NCI-H524 (cell line): ENCODE data around the gene TNFRSF12A.

Source experiments
- DNase-seq, 2 experiments: peaks; one replicate each; lab custom pipeline; 2025; lab: John Stamatoyannopoulos, UW

TNFRSF12A gene

GRCh38 chr16:3026609-3027488 is 6.7 kb downstream of the TNFRSF12A start:
- no peak for DNase-seq

GRCh38 chr16:3027489-3027795 is 7.3 kb downstream of the TNFRSF12A start:
- DNase-seq: no peak

GRCh38 chr16:3027983-3028715 is 8.0 kb downstream of the TNFRSF12A start:
- peak; percentile 86 to 93 for DNase-seq

- DNase-seq: peak in 1 of 2 experiments; percentile 59
Measured at GRCh38 chr16:3028716-3029319, 8.7 kb downstream of the TNFRSF12A start.

GRCh38 chr16:3029491-3030221 is 9.5 kb downstream of the TNFRSF12A start:
- DNase-seq: no peak

- no peak for DNase-seq
Measured at GRCh38 chr16:3030222-3031212, 10.3 kb downstream of the TNFRSF12A start.

GRCh38 chr16:3032624-3033023 is 12.5 kb downstream of the TNFRSF12A start:
- no peak for DNase-seq

GRCh38 chr16:3035289-3035971 is 15.3 kb downstream of the TNFRSF12A start:
- DNase-seq: no peak

GRCh38 chr16:3035972-3036725 is 16.0 kb downstream of the TNFRSF12A start:
- no peak for DNase-seq

- DNase-seq: no peak
Measured at GRCh38 chr16:3036726-3037315, 16.7 kb downstream of the TNFRSF12A start, which contains the start of gene BICDL2. Gene BICDL2 (minus strand): TSS chr16:3036944. CDS start chr16:3035496, 1,448 bp downstream.

GRCh38 chr16:3038256-3038655 is 18.1 kb downstream of the TNFRSF12A start:
- DNase-seq: peak in 1 of 2 experiments; percentile 65

GRCh38 chr16:3038896-3039295 is 18.7 kb downstream of the TNFRSF12A start:
- peak in 1 of 2 experiments; percentile 30 for DNase-seq

GRCh38 chr16:3042376-3042775 is 22.2 kb downstream of the TNFRSF12A start:
- DNase-seq: no peak

GRCh38 chr16:3044708-3045107 is 24.5 kb downstream of the TNFRSF12A start:
- DNase-seq: no peak

GRCh38 chr16:3045758-3046640 is 25.8 kb downstream of the TNFRSF12A start, which contains the start of gene MMP25:
Gene MMP25 (plus strand): TSS chr16:3046561. CDS start chr16:3046918, 357 bp downstream.
- DNase-seq: no peak

GRCh38 chr16:3046641-3047386 is 26.6 kb downstream of the TNFRSF12A start:
- no peak for DNase-seq

- no peak for DNase-seq
Measured at GRCh38 chr16:3047387-3047720, 27.2 kb downstream of the TNFRSF12A start.
